ENCODE data around the gene KCNE1. TPM values are rescaled to one million over a fixed set of nuclear protein-coding genes. Genes with fewer than 3 reads are reported as not detected.

KCNE1 gene
- total RNA-seq, 1 donor from 2014 or later, result 21.7 TPM

GRCh38 chr21:34543017-34543416 lies 31.0 kb upstream of the KCNE1 start:
- Histone ChIP-seq H3K27ac (no peak overlapping the region), H3K9me3 (no peaks in the 10 kb centered on the region), H3K4me3 (no peak overlapping the region), H3K36me3 (no peaks in the 10 kb centered on the region), H3K4me1 (peaks cover 40% of the 10 kb centered on the region), H3K27me3 (ENCODE audit: low read depth) (no peaks in the 10 kb centered on the region)
- no peak for DNase-seq
- ATAC-seq, result no peak
- intact Hi-C loops (cut with DNase I), result no loop called here
- TF ChIP-seq CTCF (IDR thresholded peaks at IDR 0.05), result no peak

DNA sequence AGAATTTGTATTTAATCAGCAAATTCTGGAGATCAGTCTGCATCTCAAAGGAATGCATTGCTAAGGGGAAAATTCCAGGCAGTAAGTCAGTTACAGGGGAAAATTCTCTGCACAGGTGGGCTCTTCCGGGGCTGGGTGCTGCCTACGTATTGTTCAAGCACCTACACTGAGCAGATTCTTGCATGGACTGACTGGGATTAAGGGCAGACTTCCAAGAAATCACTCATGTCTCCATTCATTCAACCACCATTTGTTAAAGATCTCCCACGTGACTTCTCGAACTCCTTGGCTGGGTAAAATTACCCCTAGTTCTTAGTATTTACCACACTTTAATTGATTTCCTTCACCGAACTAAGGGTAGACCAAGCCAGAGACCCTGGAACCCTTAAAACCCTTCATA lies 28.2 kb upstream of the KCNE1 start:
- TF ChIP-seq CTCF (IDR thresholded peaks at IDR 0.05), result no peak
- Histone ChIP-seq H3K4me3 (no peak overlapping the region), H3K27me3 (ENCODE audit: low read depth) (no peaks in the 10 kb centered on the region), H3K9me3 (no peaks in the 10 kb centered on the region), H3K36me3 (no peaks in the 10 kb centered on the region), H3K27ac (no peak overlapping the region), H3K4me1 (peaks cover 22% of the 10 kb centered on the region)
- DNase-seq, result no peak
- intact Hi-C loops (cut with DNase I), result no loop called here
- ATAC-seq, result no peak

DNA sequence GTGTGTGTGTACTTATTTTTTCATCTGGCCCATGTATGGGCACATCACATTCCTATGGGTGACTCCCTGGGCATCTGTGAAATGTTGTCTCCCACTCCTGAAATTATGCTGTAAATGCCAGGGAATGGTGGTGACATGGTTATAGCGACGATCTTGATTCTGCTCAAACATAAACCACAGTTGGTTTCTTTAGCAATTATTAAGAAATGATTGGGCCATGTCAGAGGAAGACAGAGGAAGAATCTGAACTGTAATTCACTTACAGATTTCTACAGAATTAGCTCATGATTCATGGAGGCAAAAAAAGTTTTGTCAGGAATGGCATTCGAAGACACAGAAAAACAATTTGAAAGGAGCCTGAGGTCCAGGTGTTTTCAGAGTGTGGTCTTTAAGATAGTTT lies 25.8 kb upstream of the KCNE1 start:
- intact Hi-C loops (cut with DNase I), result no loop called here
- no peak for DNase-seq
- Histone ChIP-seq H3K27me3 (ENCODE audit: low read depth) (no peaks in the 10 kb centered on the region), H3K4me1 (no peaks in the 10 kb centered on the region), H3K27ac (no peak overlapping the region), H3K4me3 (no peak overlapping the region), H3K9me3 (no peaks in the 10 kb centered on the region), H3K36me3 (no peaks in the 10 kb centered on the region)
- no peak for TF ChIP-seq CTCF (IDR thresholded peaks at IDR 0.05)
- ATAC-seq, result no peak

DNA sequence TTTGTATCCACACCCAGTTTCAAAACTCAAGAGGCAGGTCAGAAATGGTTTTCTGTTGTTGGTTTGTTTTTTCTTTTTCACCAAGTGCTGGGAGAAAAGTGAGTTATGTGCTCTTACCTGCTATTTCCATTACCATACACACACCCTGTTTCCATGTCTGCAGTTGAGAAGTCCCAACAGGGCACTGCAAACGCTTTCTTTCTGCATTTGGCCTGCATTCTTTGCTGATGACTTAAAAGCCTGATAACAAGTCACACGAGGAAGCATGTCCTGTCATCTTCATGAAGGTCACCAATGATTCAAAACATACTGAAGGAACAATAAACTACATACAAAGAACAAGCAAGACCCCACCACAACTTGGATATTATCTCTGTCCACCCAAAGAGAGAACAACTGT lies 24.8 kb upstream of the KCNE1 start:
- H3K36me3 ChIP-seq, result no peaks in the 10 kb centered on the region
- no peaks in the 10 kb centered on the region for H3K9me3 ChIP-seq
- intact Hi-C loops (cut with DNase I), result no loop called here
- H3K27ac ChIP-seq, result no peak overlapping the region
- no peak overlapping the region for H3K4me3 ChIP-seq
- no peaks in the 10 kb centered on the region for H3K27me3 ChIP-seq (ENCODE audit: low read depth)
- peak in 1 of 2 donors; percentile 17 for ATAC-seq
- no peak for TF ChIP-seq CTCF (IDR thresholded peaks at IDR 0.05)
- DNase-seq, result no peak
- no peaks in the 10 kb centered on the region for H3K4me1 ChIP-seq

GRCh38 chr21:34536311-34536710 lies 24.3 kb upstream of the KCNE1 start:
- intact Hi-C loops (cut with DNase I), result no loop called here
- no peak overlapping the region for H3K27ac ChIP-seq

More at GRCh38 chr21:34536311-34536710, 24.3 kb upstream of the KCNE1 start:
- Histone ChIP-seq H3K4me3 (no peak overlapping the region), H3K27me3 (ENCODE audit: low read depth) (no peaks in the 10 kb centered on the region), H3K36me3 (no peaks in the 10 kb centered on the region), H3K9me3 (no peaks in the 10 kb centered on the region), H3K4me1 (no peaks in the 10 kb centered on the region)
- DNase-seq (no peak), ATAC-seq (no peak)
- no peak for TF ChIP-seq CTCF (IDR thresholded peaks at IDR 0.05)
